ENCODE data around the gene E2F2. TPM values are rescaled to one million over a fixed set of nuclear protein-coding genes. Genes with fewer than 3 reads are reported as not detected.

The E2F2 gene
- polyA plus RNA-seq, 1 experiment, result 0.11 TPM

DNA sequence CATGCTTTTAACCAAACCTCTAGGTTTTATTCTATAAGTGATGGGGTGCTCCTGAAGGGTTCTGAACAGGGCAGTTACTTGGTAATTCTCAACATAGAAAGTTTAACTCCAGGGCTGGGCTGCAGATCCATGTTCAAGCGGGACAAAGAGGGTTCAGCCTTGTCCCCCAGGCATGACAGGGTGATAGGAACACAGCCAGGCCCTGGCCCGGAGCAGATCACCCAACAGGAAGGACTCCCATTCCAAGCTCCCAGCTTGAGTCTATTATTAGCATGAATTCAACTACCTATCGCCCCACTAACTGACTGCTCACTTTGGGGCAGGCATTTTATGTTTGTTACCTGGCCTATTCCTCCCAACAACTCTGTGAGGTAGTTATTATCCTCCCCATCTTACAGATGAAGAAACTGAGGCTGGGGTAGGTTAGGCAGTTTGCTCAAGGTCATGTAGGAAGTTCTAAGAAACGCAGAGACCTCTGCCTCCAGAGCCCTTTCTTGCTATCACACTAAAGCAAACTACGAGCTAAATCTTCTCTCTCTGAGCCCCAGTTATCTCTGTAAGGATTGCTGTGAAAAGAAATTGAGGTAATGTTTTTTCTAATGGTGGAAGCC, 61.6 kb downstream of the E2F2 start:
- no peaks in the 10 kb centered on the region; the same call in 1 of the 2 replicates for H3K36me3 ChIP-seq (ENCODE audit: control insufficient read depth, insufficient read depth, low read length)
- no peaks in the 10 kb centered on the region for H3K27me3 ChIP-seq (ENCODE audit: control insufficient read depth, insufficient read depth, low read length)
- CTCF ChIA-PET, result no interaction called here
- TF ChIP-seq, protein P1, sequence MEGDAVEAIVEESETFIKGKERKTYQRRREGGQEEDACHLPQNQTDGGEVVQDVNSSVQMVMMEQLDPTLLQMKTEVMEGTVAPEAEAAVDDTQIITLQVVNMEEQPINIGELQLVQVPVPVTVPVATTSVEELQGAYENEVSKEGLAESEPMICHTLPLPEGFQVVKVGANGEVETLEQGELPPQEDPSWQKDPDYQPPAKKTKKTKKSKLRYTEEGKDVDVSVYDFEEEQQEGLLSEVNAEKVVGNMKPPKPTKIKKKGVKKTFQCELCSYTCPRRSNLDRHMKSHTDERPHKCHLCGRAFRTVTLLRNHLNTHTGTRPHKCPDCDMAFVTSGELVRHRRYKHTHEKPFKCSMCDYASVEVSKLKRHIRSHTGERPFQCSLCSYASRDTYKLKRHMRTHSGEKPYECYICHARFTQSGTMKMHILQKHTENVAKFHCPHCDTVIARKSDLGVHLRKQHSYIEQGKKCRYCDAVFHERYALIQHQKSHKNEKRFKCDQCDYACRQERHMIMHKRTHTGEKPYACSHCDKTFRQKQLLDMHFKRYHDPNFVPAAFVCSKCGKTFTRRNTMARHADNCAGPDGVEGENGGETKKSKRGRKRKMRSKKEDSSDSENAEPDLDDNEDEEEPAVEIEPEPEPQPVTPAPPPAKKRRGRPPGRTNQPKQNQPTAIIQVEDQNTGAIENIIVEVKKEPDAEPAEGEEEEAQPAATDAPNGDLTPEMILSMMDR (IDR thresholded peaks at IDR 0.05; ENCODE audit: insufficient read depth, low read depth, low read length), result no peak
- no peak for DNase-seq (ENCODE audit: low read depth)
- POLR2A ChIA-PET, result no interaction called here
- H3K4me3 ChIP-seq (ENCODE audit: low read depth, low read length), result no peak overlapping the region

DNA sequence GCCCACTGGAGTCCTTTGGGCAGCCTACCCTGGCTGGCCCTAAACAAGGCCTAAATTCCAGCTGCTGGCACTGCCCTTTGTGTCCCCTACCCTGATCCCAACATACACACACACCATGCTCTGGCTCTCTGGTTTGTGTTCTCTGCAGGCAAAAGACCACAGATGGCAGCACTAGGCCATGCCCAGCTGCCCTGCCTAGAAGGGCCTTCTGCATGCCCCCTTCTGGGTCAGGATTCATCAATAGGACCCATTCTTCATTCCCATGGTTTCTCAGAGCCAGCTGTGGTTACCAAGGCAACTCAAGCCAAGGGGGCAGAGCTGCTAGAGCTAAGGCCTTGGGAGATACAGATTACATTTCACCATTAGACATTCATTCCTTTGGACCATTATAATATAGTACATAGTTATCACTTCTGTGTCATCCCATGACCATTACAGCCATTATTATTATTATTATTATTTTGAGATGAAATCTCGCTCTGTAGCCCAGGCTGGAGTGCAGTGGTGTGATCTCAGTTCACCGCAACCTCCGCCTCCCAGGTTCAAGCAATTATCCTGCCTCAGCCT, 64.5 kb downstream of the E2F2 start:
- ChIA-PET CTCF (no interaction called here), POLR2A (no interaction called here)
- Histone ChIP-seq H3K4me3 (ENCODE audit: low read depth, low read length) (no peak overlapping the region), H3K36me3 (ENCODE audit: control insufficient read depth, insufficient read depth, low read length) (no peaks in the 10 kb centered on the region; the same call in 1 of the 2 replicates), H3K27me3 (ENCODE audit: control insufficient read depth, insufficient read depth, low read length) (no peaks in the 10 kb centered on the region)
- TF ChIP-seq, protein P1 (IDR thresholded peaks at IDR 0.05; ENCODE audit: insufficient read depth, low read depth, low read length), result no peak
- no peak for DNase-seq (ENCODE audit: low read depth)

DNA sequence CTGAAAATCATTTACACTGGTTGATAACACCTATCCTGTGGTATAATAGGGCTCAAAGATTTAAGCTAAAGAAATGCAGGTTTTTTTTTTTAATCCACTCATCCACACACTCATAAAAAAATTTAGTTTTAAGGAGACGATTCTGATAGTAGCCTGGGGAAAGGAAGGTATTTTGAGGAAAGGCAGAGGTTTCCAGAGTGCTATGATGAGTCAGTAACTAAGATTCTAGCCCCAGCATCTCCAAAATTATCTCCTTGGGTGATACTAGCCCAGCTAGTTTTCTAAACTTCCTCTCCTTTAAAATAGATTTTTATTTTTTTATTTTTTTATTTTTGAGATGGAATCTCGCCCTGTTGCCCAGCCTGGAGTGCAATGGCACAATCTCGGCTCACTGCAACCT, 67.7 kb downstream of the E2F2 start:
- TF ChIP-seq, protein P1 (IDR thresholded peaks at IDR 0.05; ENCODE audit: insufficient read depth, low read depth, low read length), result no peak
- POLR2A ChIA-PET, result no interaction called here
- DNase-seq (ENCODE audit: low read depth), result no peak

DNA sequence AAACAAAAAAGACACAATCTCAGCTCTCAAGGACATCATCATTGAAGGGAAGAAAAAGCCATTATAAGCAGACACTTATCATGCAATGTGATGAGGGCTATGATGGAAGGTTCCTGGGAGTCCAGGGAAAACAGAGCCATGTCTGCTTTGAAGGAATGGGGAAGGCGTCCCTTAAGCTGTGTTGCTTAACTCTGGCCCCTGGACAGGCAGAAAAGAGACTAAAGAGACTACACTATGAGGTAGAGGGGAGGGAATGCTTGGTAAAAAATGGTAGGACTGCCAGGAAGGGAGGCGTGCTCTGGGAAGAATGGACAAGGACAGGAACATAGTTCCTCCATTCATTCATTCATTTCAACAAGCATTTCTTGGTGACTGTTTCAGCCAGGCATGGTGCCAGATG, 68.3 kb downstream of the E2F2 start:
- Histone ChIP-seq H3K27me3 (ENCODE audit: control insufficient read depth, insufficient read depth, low read length) (no peaks in the 10 kb centered on the region), H3K4me3 (ENCODE audit: low read depth, low read length) (no peak overlapping the region), H3K36me3 (ENCODE audit: control insufficient read depth, insufficient read depth, low read length) (no peaks in the 10 kb centered on the region)
- ChIA-PET CTCF (no interaction called here), POLR2A (no interaction called here)
- TF ChIP-seq, protein P1 (IDR thresholded peaks at IDR 0.05; ENCODE audit: insufficient read depth, low read depth, low read length), result no peak
- no peak for DNase-seq (ENCODE audit: low read depth)

More for the DNA sequence above, 67.7 kb downstream of the E2F2 start:
- Histone ChIP-seq H3K27me3 (ENCODE audit: control insufficient read depth, insufficient read depth, low read length) (no peaks in the 10 kb centered on the region), H3K36me3 (ENCODE audit: control insufficient read depth, insufficient read depth, low read length) (no peaks in the 10 kb centered on the region), H3K4me3 (ENCODE audit: low read depth, low read length) (no peak overlapping the region)
- CTCF ChIA-PET, result no interaction called here

DNA sequence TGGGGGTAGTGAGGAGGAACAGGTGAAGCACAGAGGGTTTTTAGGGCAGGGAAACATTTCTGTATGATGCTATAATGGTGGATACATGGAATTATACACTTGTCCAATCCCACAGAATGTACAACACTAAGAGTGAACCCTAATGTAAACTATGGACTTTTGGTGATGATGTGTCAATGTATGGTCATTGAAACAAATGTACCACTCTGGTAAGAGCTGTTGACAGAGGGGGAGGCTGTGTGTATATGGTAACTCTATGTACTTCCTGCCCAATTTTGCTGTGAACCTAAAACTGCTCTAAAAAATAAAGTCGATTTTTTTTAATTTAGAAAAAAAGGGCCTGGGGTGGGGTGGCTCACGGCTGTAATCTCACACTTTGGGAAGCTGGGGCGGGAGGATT, 70.0 kb downstream of the E2F2 start:
- Histone ChIP-seq H3K4me3 (ENCODE audit: low read depth, low read length) (no peak overlapping the region), H3K36me3 (ENCODE audit: control insufficient read depth, insufficient read depth, low read length) (no peaks in the 10 kb centered on the region), H3K27me3 (ENCODE audit: control insufficient read depth, insufficient read depth, low read length) (no peaks in the 10 kb centered on the region)
- TF ChIP-seq, protein P1 (IDR thresholded peaks at IDR 0.05; ENCODE audit: insufficient read depth, low read depth, low read length), result no peak
- DNase-seq (ENCODE audit: low read depth), result no peak
- POLR2A ChIA-PET, result no interaction called here
- CTCF ChIA-PET, result no interaction called here
